Omental fat pad (tissue), 4 donors: Measurements from ENCODE around the gene MUC6. TPM values are rescaled to one million over a fixed set of nuclear protein-coding genes. Genes with fewer than 3 reads are reported as not detected.

ENCODE experiments used
- ATAC-seq: fragments of 150-250 bp; one replicate; pipeline ENCODE4 v1.9.1; 2016; ENCODE audit warnings: mild to moderate bottlenecking, moderate library complexity; ENCODE audit not compliant: low FRiP score
- DNase-seq: peaks from one replicate; pipeline ENCODE4 v3.0.0-alpha.2; 2019; ENCODE audit warnings: low spot score
- CTCF ChIP-seq, 3 donors: fragments of 450-650 bp; IDR thresholded peaks; one replicate each; pipeline ENCODE4 v1.5.1; 2016 to 2017; ENCODE audit warnings: antibody characterized with exemption in 3 of 3, mild to moderate bottlenecking in 3 of 3, moderate library complexity in 2 of 3
- total RNA-seq, 4 donors: library from RNA; depleted of rRNA; stranded (reverse); fragments of >200 nt; gene quantifications; one replicate each; pipeline ENCODE4 v1.1.0, GENCODE V29; 2016

MUC6 gene
- total RNA-seq, 4 donors from 2014 or later, result not detected

- ATAC-seq (no peak), DNase-seq (no peak)
- TF ChIP-seq CTCF (IDR thresholded peaks at IDR 0.05), result no peak
Observed at GRCh38 chr11:999009-999408, 37.5 kb downstream of the MUC6 start.

DNA sequence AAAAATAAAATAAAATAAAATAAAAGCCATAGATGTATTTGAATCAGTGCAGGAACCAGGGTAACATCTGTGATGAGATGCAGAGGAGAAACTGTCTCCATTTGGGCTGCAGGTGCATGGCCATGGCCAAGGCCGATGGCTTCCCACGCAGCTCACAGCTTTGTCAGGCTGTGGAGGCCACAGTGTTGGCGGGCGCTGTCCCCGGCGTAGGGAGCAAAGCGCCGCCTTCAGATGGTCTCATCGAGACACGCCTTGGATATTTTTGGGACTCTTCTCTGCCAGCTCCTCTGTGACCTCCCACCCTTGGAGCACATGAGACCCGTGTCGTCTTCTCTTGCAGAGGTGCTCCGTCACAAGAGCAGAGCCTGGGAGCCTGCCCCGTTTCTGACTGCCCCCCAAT is 38.6 kb downstream of the MUC6 start:
- ATAC-seq (no peak), DNase-seq (no peak)
- no peak for TF ChIP-seq CTCF (IDR thresholded peaks at IDR 0.05)

GRCh38 chr11:996681-997080 is 39.8 kb downstream of the MUC6 start:
- ATAC-seq (no peak), DNase-seq (no peak)
- TF ChIP-seq CTCF (IDR thresholded peaks at IDR 0.05), result no peak

DNA sequence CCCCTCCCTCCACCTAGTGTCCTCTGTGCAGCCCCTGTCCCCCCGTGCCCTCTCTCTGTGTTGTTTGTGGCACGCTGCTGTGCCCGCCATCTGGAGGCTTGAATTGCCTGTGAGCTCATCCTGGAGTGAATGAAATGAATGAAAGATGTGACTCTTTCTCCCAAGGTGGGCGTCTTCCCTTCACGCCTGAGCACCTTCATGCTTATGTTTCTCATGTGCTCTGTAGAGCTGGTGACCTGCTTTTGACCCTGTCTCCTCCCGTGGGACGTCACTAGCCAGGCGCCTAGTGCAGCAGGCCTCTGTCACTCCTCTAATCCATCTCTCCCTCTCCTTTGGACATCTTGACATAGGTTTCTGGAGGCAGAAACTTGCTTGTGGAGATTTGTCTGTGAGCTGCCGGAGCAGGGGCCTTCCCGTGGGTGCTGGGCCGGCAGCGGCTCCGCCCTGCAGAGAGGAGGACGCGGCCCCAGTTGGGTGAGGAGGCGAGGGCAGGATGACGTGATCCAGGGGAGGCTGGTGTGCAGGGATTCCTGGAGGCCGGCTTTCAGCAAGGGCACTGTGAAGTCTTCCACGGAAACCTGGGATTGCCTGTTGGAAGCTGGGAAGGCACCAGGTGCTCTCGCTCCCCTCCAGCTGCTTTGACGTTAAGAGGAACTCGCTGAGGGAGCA is 40.6 kb downstream of the MUC6 start:
- no peak for TF ChIP-seq CTCF (IDR thresholded peaks at IDR 0.05)
- peak; percentile 92 for ATAC-seq
- no peak for DNase-seq

- no peak for DNase-seq
- ATAC-seq, result no peak
- no peak for TF ChIP-seq CTCF (IDR thresholded peaks at IDR 0.05)
Observed at GRCh38 chr11:995044-995751, 41.3 kb downstream of the MUC6 start.

DNA sequence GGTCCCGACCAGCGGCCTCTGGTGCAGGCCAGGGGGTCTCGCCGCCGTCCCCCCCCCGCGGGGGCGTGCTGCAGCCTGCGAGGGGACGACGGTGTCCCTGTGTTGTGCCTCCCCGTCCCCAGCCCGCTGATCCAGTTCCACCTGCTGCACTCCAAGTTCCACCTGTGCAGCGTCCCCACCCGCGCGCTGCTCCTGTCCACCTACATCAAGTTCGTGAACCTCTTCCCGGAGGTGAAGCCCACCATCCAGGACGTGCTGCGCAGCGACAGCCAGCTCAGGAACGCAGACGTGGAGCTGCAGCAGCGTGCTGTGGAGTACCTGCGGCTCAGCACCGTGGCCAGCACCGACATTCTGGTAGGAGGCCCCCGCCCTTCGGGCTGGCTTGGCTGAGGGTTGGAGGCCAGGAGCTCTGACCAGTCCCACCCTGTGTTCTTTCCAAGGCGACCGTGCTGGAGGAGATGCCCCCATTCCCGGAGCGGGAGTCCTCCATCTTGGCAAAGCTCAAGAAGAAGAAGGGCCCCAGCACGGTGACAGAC is 42.8 kb downstream of the MUC6 start:
- DNase-seq (no peak), ATAC-seq (no peak)
- no peak for TF ChIP-seq CTCF (IDR thresholded peaks at IDR 0.05)

DNA sequence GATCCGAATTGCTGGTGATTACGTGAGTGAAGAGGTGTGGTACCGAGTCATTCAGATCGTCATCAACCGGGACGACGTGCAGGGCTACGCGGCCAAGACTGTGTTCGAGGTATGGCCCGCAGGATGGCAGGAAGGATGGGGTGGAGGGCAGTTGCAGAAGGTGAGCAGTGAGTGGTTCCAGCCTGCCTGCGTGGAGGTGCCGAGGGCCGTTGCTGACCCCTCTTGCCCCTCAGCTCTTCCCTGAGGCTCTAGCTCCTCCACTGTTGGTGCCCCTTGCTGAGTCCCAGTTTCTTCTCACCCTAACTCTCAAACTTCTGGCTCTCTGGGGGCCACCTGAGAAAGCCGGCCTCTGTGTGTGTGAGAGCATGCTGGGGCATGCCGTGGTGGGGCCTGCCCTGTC is 43.9 kb downstream of the MUC6 start:
- no peak for ATAC-seq
- DNase-seq, result no peak
- no peak for TF ChIP-seq CTCF (IDR thresholded peaks at IDR 0.05)
